Endothelial cell of umbilical vein (primary cell): ENCODE data around the gene RASD1. TPM values are rescaled to one million over a fixed set of nuclear protein-coding genes. Genes with fewer than 3 reads are reported as not detected.
"Not testable (repeated sequence)": the region's sequence is repeated elsewhere in the genome, so short reads cannot be mapped to it uniquely, and the experiment has no call there.

ENCODE experiments used
- BruUV-seq: library from RNA; stranded (reverse); fragments of 400-500 nt; replicated peaks from 2 replicates; lab custom pipeline; 2021; lab: Mats Ljungman, UMichigan
- CTCF ChIA-PET: fragments of 300-600, 350-600 bp; sonication (Branson Sonifier 250); formaldehyde crosslinking; loops from one replicate; lab custom pipeline; 2021; ENCODE audit warnings: antibody characterized with exemption, inconsistent platforms; lab: Charles Lee
- POLR2A ChIA-PET: fragments of 300-600, 350-600 bp; sonication (Branson Sonifier 250); formaldehyde crosslinking; loops from one replicate; lab custom pipeline; 2021; ENCODE audit warnings: antibody characterized with exemption, inconsistent platforms; lab: Charles Lee
- DNase-seq: peaks from one replicate; pipeline ENCODE4 v3.0.0-alpha.2; 2011; ENCODE audit warnings: low read depth, low spot score
- FAIRE-seq: peaks from 2 replicates; lab custom pipeline; 2011; peaks lifted over from hg19 to GRCh38; lab: Jason Lieb, UNC
- H2AFZ ChIP-seq: 2 replicates; pipeline ENCODE4 v1.6.0; 2012; ENCODE audit warnings: low read depth, low read length, control low read depth, inconsistent platforms
- H3K27ac ChIP-seq: 2 replicates; pipeline ENCODE4 v1.5.1; 2011; ENCODE audit warnings: low read depth, mild to moderate bottlenecking, control low read depth, low read length, moderate library complexity; ENCODE audit not compliant: insufficient read depth
- H3K27me3 ChIP-seq, 2 experiments: 2 replicates each; pipeline versions ENCODE4 v1.6.0 to v1.6.1; 2011; ENCODE audit warnings: low read length in 2 of 2, mixed read lengths in 1 of 2; ENCODE audit not compliant: control insufficient read depth in 2 of 2, insufficient read depth in 2 of 2
- H3K36me3 ChIP-seq, 2 experiments: 2 replicates in 1 of 2; 3 replicates in 1 of 2; pipeline ENCODE4 v1.5.1; 2011; ENCODE audit warnings: low read length in 2 of 2, mild to moderate bottlenecking in 1 of 2, moderate library complexity in 1 of 2; ENCODE audit not compliant: control insufficient read depth in 2 of 2, insufficient read depth in 2 of 2; ENCODE audit errors: extremely low read depth in 1 of 2
- H3K4me1 ChIP-seq: 3 replicates; pipeline ENCODE4 v1.5.1; 2011; ENCODE audit warnings: mild to moderate bottlenecking, low read length; ENCODE audit not compliant: control insufficient read depth, insufficient read depth; ENCODE audit errors: extremely low read depth
- H3K4me2 ChIP-seq: 2 replicates; pipeline ENCODE4 v1.6.1; 2011; ENCODE audit warnings: low read length, control low read depth, mixed read lengths; ENCODE audit not compliant: insufficient read depth
- H3K4me3 ChIP-seq, 3 experiments: fragments of 200-600 bp in 1 of 3; sonication (generic), shearing (Covaris generic) in 1 of 3; replicated peaks in 1 of 3; 2 replicates each; pipeline ENCODE4 v1.5.1; 2011 to 2016; ENCODE audit warnings: control low read depth in 3 of 3, low read length in 3 of 3, mild to moderate bottlenecking in 2 of 3, inconsistent platforms in 1 of 3, low read depth in 1 of 3, moderate library complexity in 1 of 3; ENCODE audit not compliant: insufficient read depth in 1 of 3
- H3K79me2 ChIP-seq: 2 replicates; pipeline ENCODE4 v1.6.0; 2012; ENCODE audit warnings: low read length, inconsistent platforms; ENCODE audit not compliant: control insufficient read depth, insufficient read depth
- H3K9ac ChIP-seq: replicated peaks from 2 replicates; pipeline ENCODE3; 2011; ENCODE audit warnings: low read length, control low read depth; ENCODE audit not compliant: insufficient read depth; ENCODE audit errors: extremely low read depth
- H3K9me1 ChIP-seq: replicated peaks from 3 replicates; pipeline ENCODE4 v1.6.0; 2011; ENCODE audit warnings: mild to moderate bottlenecking, low read length; ENCODE audit not compliant: control insufficient read depth, insufficient read depth; ENCODE audit errors: extremely low read depth
- H3K9me3 ChIP-seq: replicated peaks from 2 replicates; pipeline ENCODE4 v1.5.1; 2012; ENCODE audit warnings: low read length, inconsistent platforms; ENCODE audit not compliant: control insufficient read depth, insufficient read depth
- H4K20me1 ChIP-seq: replicated peaks from 2 replicates; pipeline ENCODE3; 2011; ENCODE audit warnings: mild to moderate bottlenecking, low read length; ENCODE audit not compliant: control insufficient read depth, insufficient read depth; ENCODE audit errors: extremely low read depth
- CTCF ChIP-seq, 2 donors: IDR thresholded peaks; 1 replicate in 1 of 2; 2 replicates in 1 of 2; pipeline ENCODE4 v1.5.1; 2011; ENCODE audit warnings: low read length in 2 of 2, mild to moderate bottlenecking in 2 of 2, moderate library complexity in 2 of 2, control low read depth in 1 of 2, inconsistent platforms in 1 of 2, low read depth in 1 of 2; ENCODE audit not compliant: insufficient read depth in 1 of 2; ENCODE audit errors: extremely low read depth in 1 of 2
- EZH2 ChIP-seq: IDR thresholded peaks from 2 replicates; pipeline ENCODE4 v1.6.1; 2012; ENCODE audit warnings: borderline replicate concordance, low read depth, mild to moderate bottlenecking, moderate library complexity, low read length, inconsistent platforms; ENCODE audit not compliant: severe bottlenecking
- FOS ChIP-seq: IDR thresholded peaks from 2 replicates; pipeline ENCODE4 v1.6.1; 2011; ENCODE audit warnings: mild to moderate bottlenecking, low read length, moderate library complexity, borderline replicate concordance; ENCODE audit not compliant: insufficient read depth
- GATA2 ChIP-seq: IDR thresholded peaks from 2 replicates; pipeline ENCODE4 v1.7.0; 2011; ENCODE audit warnings: low read depth, mild to moderate bottlenecking, moderate library complexity, mixed read lengths, low read length; ENCODE audit not compliant: insufficient read length, insufficient read depth
- JUN ChIP-seq: IDR thresholded peaks from 2 replicates; pipeline ENCODE4 v1.6.1; 2011; ENCODE audit warnings: borderline replicate concordance, low read depth; ENCODE audit not compliant: insufficient read length, insufficient read depth
- MAX ChIP-seq: IDR thresholded peaks from 2 replicates; pipeline ENCODE4 v1.6.1; 2011; ENCODE audit not compliant: insufficient read depth, insufficient read length
- MYC ChIP-seq: IDR thresholded peaks from one replicate; pipeline ENCODE4 v1.6.1; 2011; ENCODE audit warnings: mild to moderate bottlenecking, low read depth, low read length
- POLR2A ChIP-seq: IDR thresholded peaks from 2 replicates; pipeline ENCODE4 v1.6.1; 2012; ENCODE audit warnings: low read depth, mild to moderate bottlenecking, control low read depth, low read length
- POLR2AphosphoS5 ChIP-seq: IDR thresholded peaks from 2 replicates; pipeline ENCODE4 v1.6.1; 2012; ENCODE audit warnings: low read depth, mild to moderate bottlenecking, control low read depth, low read length, moderate library complexity; ENCODE audit not compliant: insufficient read depth
- dilution Hi-C: fragments of 300-500 bp; cut with MboI; formaldehyde crosslinking; loops from one replicate; pipeline ENCODE4 v1.15.0; 2019; ENCODE audit warnings: low sequenced_read_pairs; ENCODE audit not compliant: extremely low pct_ligation_motif_present
- intact Hi-C: fragments of 100-400 bp; cut with micrococcal nuclease; formaldehyde crosslinking; loops from one replicate; pipeline ENCODE4 v1.10.0; 2022
- polyA plus RNA-seq, 4 experiments: library from polyadenylated mRNA; depleted of rRNA in 3 of 4; stranded (reverse) in 3 of 4; unstranded in 1 of 4; fragments of >200 nt; gene quantifications; 2 replicates each; pipeline versions ENCODE4 v1.2.1 to v1.2.3, GENCODE V29; 2011 to 2012; ENCODE audit warnings: missing spikeins in 1 of 4
- total RNA-seq: library from RNA; stranded (reverse); gene quantifications from 2 replicates; pipeline ENCODE4 v1.2.3, GENCODE V29; 2021

RASD1 gene
- total and polyA plus RNA-seq, 2 donors (not counting 3 experiments of a cell fraction or from before 2014, with no cell fraction given): 4.2 to 15.7 TPM

GRCh38 chr17:17487998-17488397, 8.2 kb downstream of the RASD1 start:
- Histone ChIP-seq H3K79me2 (peaks cover 20% of the 10 kb centered on the region), H3K4me1 (peaks cover 8% of the 10 kb centered on the region), H4K20me1 (no peaks in the 10 kb centered on the region), H3K4me2 (no peak overlapping the region), H2AFZ (no peak overlapping the region), H3K36me3 (peaks cover 5 to 14% of the 10 kb centered on the region in 2 experiments), H3K9ac (no peak overlapping the region), H3K27me3 (no peaks in the 10 kb centered on the region), H3K27ac (no peak overlapping the region), H3K9me3 (no peaks in the 10 kb centered on the region), H3K9me1 (no peaks in the 10 kb centered on the region), H3K4me3 (no peak overlapping the region)
- DNase-seq (no peak), FAIRE-seq (no peak)
- POLR2A ChIA-PET: no interaction called here
- CTCF ChIA-PET: interaction anchor here (1.5 kb wide), 1 partner anchor 9 kb away, joined by 3 read pairs; no protein-coding TSS in a partner anchor
- dilution Hi-C loops: no loop called here
- intact Hi-C loops: no loop called here
- BruUV-seq: no TSS peak
- TF ChIP-seq GATA2 (no peak), FOS (no peak), POLR2A (no peak), MAX (no peak), MYC (no peak), CTCF (IDR thresholded peaks at IDR 0.05; ENCODE audit: extremely low read depth in 1 of 2, insufficient read depth in 1 of 2, low read depth in 1 of 2, low read length in 2 of 2) (no peak), EZH2 (no peak), POLR2AphosphoS5 (no peak), JUN (no peak)

GRCh38 chr17:17486416-17486815, 9.8 kb downstream of the RASD1 start:
- H3K9me1 ChIP-seq, FAIRE-seq, DNase-seq, H3K4me1 ChIP-seq, H4K20me1 ChIP-seq, H3K4me3 ChIP-seq, H3K9me3 ChIP-seq, intact Hi-C loops, dilution Hi-C loops, H3K36me3 ChIP-seq, H3K4me2 ChIP-seq, H3K27me3 ChIP-seq, H3K9ac ChIP-seq, POLR2A ChIA-PET, H3K27ac ChIP-seq, BruUV-seq, H2AFZ ChIP-seq: not testable (repeated sequence)
- H3K79me2 ChIP-seq: peaks cover 36% of the 10 kb centered on the region
- CTCF ChIA-PET: interaction anchor here (1.5 kb wide), 1 partner anchor 11 kb away, joined by 3 read pairs; no protein-coding TSS in a partner anchor
